Lower lobe of right lung (tissue), 2 donors: Measurements from ENCODE around the gene NRM. TPM values are rescaled to one million over a fixed set of nuclear protein-coding genes. Genes with fewer than 3 reads are reported as not detected.

Source experiments
- ATAC-seq, 2 donors: fragments of 200-7000 bp; cut with Tn5 transposase; one replicate each; pipeline ENCODE4 v1.9.1; 2020 to 2022; ENCODE audit warnings: mild to moderate bottlenecking in 2 of 2, moderate library complexity in 2 of 2
- DNase-seq: peaks from one replicate; pipeline ENCODE4 v3.0.0-alpha.2; 2020
- H3K27ac ChIP-seq: fragments of 200-600 bp; one replicate; pipeline ENCODE4 v1.8.0; 2022
- H3K27me3 ChIP-seq: fragments of 200-600 bp; one replicate; pipeline ENCODE4 v1.8.0; 2022; ENCODE audit warnings: low read depth
- H3K36me3 ChIP-seq: fragments of 200-600 bp; one replicate; pipeline ENCODE4 v1.8.0; 2022; ENCODE audit warnings: mild to moderate bottlenecking
- H3K4me1 ChIP-seq: fragments of 200-600 bp; one replicate; pipeline ENCODE4 v1.8.0; 2022
- H3K4me3 ChIP-seq: fragments of 200-600 bp; one replicate; pipeline ENCODE4 v1.8.0; 2022; ENCODE audit warnings: mild to moderate bottlenecking
- H3K9me3 ChIP-seq: fragments of 200-600 bp; one replicate; pipeline ENCODE4 v1.8.0; 2022
- intact Hi-C: fragments of 100-400 bp; cut with DNase I; formaldehyde crosslinking; loops from one replicate; pipeline ENCODE4 v1.11.0; 2022
- total RNA-seq: library from RNA; stranded (reverse); fragmentation: NEBNext Ultra II Directional; extraction: Animal tissue kit (Norgen Biotek cat#: 25700); gene quantifications from one replicate; pipeline ENCODE4 v1.2.1, GENCODE V29; 2021
- TF ChIP-seq, protein P1 (sequence below): fragments of 200-600 bp; IDR thresholded peaks from one replicate; pipeline ENCODE4 v1.8.0; 2022; ENCODE audit warnings: antibody characterized with exemption, mild to moderate bottlenecking
- donor health status: DM: no; HTN: yes; CAD: no; lungs with severe emphysema.

NRM gene
- total RNA-seq, 1 donor from 2014 or later: 10.0 TPM

- intact Hi-C loops: no loop called here
- no peaks in the 10 kb centered on the region for H3K27me3 ChIP-seq
- TF ChIP-seq, protein P1, sequence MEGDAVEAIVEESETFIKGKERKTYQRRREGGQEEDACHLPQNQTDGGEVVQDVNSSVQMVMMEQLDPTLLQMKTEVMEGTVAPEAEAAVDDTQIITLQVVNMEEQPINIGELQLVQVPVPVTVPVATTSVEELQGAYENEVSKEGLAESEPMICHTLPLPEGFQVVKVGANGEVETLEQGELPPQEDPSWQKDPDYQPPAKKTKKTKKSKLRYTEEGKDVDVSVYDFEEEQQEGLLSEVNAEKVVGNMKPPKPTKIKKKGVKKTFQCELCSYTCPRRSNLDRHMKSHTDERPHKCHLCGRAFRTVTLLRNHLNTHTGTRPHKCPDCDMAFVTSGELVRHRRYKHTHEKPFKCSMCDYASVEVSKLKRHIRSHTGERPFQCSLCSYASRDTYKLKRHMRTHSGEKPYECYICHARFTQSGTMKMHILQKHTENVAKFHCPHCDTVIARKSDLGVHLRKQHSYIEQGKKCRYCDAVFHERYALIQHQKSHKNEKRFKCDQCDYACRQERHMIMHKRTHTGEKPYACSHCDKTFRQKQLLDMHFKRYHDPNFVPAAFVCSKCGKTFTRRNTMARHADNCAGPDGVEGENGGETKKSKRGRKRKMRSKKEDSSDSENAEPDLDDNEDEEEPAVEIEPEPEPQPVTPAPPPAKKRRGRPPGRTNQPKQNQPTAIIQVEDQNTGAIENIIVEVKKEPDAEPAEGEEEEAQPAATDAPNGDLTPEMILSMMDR: no peak
- DNase-seq: no peak
- no peak overlapping the region for H3K4me3 ChIP-seq
- no peak overlapping the region for H3K27ac ChIP-seq
- ATAC-seq: no peak
- no peaks in the 10 kb centered on the region for H3K4me1 ChIP-seq
- no peaks in the 10 kb centered on the region for H3K9me3 ChIP-seq
- peaks cover 84% of the 10 kb centered on the region for H3K36me3 ChIP-seq
Observed at GRCh38 chr6:30707281-30707850, 16.6 kb upstream of the NRM start.

DNA sequence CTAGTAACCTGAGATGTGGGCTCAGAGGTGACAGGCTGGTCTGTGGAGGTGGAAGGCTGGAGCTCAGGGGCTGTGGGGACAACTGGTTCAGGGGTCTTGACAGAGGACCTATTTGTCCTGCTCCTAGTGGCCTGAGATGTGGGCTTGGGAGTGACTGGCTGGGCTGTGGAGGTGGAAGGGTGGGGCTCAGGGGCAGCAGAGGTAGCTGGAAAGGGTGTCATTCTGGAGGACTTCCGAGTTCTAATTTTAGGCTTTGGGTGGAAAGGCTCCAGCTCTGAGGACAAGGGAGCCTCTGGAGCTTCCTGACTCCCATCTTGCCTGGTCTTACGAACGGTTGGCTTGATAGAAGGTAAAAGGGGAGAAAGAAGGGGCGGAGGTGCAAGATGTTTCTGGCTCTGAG is 14.8 kb upstream of the NRM start:
- Histone ChIP-seq H3K4me1 (no peaks in the 10 kb centered on the region), H3K27ac (no peak overlapping the region), H3K27me3 (no peaks in the 10 kb centered on the region), H3K36me3 (peaks cover 68% of the 10 kb centered on the region), H3K4me3 (no peak overlapping the region), H3K9me3 (no peaks in the 10 kb centered on the region)
- TF ChIP-seq, protein P1: no peak
- peak; percentile 8 for DNase-seq
- intact Hi-C loops: no loop called here
- no peak for ATAC-seq

- TF ChIP-seq, protein P1: no peak
- DNase-seq: peak; percentile 20
- Histone ChIP-seq H3K4me3 (no peak overlapping the region), H3K9me3 (no peaks in the 10 kb centered on the region), H3K4me1 (no peaks in the 10 kb centered on the region), H3K36me3 (peaks cover 60% of the 10 kb centered on the region), H3K27ac (no peak overlapping the region), H3K27me3 (no peaks in the 10 kb centered on the region)
- intact Hi-C loops: no loop called here
- no peak for ATAC-seq
Observed at GRCh38 chr6:30703821-30704220, 13.0 kb upstream of the NRM start.

DNA sequence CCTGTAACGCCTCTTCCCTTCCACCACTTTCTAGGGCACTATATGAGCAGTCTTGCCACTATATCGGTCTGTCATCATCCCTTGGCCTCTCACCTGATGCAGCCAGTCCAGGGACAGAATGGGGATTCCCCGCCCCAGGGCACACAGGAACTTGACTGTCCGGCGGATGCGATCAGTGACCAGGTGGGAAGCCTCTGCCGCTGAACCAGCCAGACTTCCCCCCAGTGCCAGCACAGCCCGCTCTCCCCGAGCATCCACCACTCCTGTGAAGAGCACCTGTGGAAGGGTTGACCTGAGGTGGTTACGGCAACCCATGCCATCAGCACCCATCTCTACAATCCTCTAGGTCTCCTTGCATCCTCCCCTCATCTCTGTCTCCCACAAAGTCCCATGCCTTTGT is 12.2 kb upstream of the NRM start:
- Histone ChIP-seq H3K4me1 (no peaks in the 10 kb centered on the region), H3K27ac (no peak overlapping the region), H3K4me3 (no peak overlapping the region), H3K9me3 (no peaks in the 10 kb centered on the region), H3K36me3 (peaks cover 52% of the 10 kb centered on the region), H3K27me3 (no peaks in the 10 kb centered on the region)
- peak; percentile 20 for DNase-seq
- intact Hi-C loops: no loop called here
- TF ChIP-seq, protein P1: no peak
- ATAC-seq: no peak

DNA sequence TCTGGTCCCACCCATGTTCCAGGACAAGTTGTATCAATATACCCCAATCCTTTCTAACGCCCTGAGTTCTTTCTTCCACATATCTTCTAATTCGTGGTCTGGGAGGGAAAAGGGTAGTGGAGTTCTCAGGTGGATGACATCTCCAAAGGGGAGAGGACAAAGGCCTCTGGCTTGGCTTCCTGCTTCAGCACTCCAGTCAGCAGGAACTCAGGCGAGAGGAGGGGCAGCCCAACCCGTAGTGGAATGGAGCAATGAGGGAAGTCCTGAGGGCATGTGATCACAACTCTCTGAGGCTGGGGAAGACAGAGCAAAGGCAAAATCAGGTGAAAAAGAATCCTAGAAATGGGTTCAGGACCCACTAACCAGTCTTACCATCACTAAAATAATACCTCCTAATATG is 9.6 kb upstream of the NRM start:
- no peak for DNase-seq
- intact Hi-C loops: no loop called here

More for the DNA sequence above, 9.6 kb upstream of the NRM start:
- H3K36me3 ChIP-seq: peaks cover 30% of the 10 kb centered on the region
- no peak overlapping the region for H3K27ac ChIP-seq
- no peaks in the 10 kb centered on the region for H3K27me3 ChIP-seq
- peak; percentile 68 to 69 for ATAC-seq
- no peak overlapping the region for H3K4me3 ChIP-seq
- H3K9me3 ChIP-seq: no peaks in the 10 kb centered on the region
- TF ChIP-seq, protein P1: no peak
- no peaks in the 10 kb centered on the region for H3K4me1 ChIP-seq
